Measurements from ENCODE around the gene ARL6IP1.
"Not testable (repeated sequence)": the region's sequence is repeated elsewhere in the genome, so short reads cannot be mapped to it uniquely, and the experiment has no call there.

The ARL6IP1 gene

DNA sequence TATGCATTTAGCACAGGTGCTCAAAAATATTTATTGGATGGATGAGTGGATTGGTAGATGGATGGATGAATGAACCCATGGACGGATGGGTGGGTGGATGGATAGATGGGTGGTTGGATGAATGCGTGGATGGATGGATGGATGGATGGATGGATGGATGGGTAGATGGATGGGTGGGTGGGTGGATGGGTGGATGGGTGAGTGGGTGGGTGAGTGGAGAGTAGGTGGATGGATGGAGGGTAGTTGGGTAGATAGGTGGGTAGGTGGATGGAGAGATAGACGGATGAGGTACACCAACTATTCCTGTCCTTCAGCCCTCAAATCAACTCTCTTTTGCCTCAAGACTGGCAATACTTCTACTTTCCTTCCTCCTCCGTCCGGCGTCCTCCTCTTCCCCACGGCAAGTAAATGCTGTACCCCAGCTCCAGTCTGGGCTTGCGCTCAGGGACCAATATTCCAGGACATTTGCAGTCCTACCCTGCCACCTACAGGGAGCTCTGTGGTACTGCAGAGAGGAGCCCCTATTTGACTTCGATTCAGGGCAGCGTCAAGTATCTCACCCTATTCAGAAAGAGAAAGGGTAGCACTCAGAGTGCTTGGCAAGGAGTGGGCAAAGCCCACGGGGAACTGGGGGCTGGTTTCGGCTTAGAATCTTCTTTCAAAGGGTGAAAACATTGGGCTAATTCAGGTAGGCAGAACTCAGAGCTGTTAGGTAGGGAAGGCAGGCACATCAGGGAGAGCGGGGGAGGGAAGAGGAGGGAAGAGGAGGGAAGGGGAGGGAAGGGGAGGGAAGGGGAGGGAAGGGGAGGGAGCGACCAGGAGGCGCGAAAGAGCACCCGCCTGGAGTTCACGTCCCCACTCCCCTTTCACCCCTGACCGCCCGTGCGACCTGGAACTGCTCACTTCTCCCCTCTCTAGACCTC lies 41.5 kb downstream of the ARL6IP1 start:
- DNase-seq (ENCODE audit: low read depth in 2 of 2): peak; percentile 9 to 20

DNA sequence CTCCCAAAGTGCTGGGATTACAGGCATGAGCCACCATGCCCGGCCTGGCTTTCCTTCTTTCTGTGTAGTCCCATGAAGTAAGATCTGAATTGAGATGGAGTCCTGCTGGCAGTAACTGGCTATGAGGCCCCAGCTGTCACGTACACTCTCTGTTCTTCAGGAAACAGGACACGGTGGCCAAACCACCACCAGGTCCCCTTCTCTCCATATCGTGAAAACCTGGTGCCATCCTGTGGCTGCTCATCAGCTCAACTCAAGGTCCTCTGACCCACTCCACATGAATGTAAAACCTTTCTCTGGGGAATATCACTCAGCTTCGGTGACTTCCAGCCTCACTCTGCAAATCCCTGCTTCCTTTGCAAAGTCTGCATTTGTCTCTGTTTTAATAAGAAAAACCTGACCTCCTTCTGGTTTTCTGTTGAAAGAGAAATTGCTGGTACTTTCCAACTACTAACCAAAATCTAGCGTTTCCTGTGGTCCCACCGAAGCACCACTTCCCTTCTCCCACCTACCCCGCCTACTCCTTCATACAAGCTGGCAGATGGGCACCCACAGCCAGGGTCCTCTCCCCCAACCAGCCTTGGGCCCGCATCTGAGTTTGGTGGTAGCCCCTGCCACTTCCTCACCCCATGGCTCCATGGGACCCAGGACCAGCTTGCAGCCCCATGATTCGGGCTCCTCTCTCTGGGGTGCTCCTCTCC lies 43.2 kb downstream of the ARL6IP1 start:
- not testable (repeated sequence) for DNase-seq (ENCODE audit: low read depth in 2 of 2)

DNA sequence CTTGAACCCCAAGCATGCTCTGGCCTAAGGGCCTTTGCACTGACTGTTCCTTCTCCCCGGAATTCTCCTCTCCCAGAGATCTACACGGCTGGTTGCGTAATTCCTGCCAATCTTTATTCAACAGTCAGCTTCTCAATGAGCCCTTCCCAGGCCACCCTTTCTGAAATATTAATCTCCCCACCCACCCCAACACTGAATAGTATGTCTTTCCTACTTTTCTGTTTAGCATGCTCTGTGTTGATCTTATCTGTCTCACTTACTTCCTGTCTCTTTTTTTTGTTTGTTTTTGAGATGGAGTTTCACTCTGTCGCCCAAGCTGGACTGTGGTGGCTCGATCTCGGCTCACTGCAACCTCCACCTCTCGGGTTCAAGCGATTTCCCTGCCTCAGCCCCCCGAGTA lies 44.7 kb downstream of the ARL6IP1 start:
- DNase-seq (ENCODE audit: low read depth in 2 of 2): not testable (repeated sequence)

DNA sequence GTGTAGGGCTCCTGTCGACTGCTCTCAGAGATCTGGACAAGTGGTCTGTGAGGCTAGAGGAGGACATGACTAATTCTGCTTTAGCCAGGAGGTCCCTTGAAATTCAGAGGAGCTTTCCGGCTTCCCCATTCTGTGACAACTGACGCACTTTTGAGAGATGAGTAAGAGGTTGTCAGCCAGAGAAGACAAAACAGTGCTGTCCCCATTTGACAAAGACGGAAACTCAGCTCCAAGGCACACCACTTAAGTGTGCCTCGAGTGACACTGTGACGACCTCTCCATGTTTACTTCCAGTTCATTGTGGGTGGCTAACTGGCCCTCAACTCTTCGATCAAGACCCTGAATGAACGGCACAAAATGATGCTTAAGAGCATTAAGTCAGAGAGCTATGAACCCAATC lies 58.5 kb downstream of the ARL6IP1 start:
- DNase-seq (ENCODE audit: low read depth in 2 of 2): not testable (repeated sequence)

Measured in activated CD8-positive, alpha-beta memory T cell treated with anti-CD3 and anti-CD28 coated beads for 4 hours (primary cell).